ENCODE results near the gene INTS4. TPM values are rescaled to one million over a fixed set of nuclear protein-coding genes. Genes with fewer than 3 reads are reported as not detected.
A peak's percentile ranks its signal among the peaks of the same experiment; 100 is the strongest.
"Not testable (repeated sequence)": the region's sequence is repeated elsewhere in the genome, so short reads cannot be mapped to it uniquely, and the experiment has no call there.

The INTS4 gene
- total RNA-seq, 1 donor: 42.5 TPM

DNA sequence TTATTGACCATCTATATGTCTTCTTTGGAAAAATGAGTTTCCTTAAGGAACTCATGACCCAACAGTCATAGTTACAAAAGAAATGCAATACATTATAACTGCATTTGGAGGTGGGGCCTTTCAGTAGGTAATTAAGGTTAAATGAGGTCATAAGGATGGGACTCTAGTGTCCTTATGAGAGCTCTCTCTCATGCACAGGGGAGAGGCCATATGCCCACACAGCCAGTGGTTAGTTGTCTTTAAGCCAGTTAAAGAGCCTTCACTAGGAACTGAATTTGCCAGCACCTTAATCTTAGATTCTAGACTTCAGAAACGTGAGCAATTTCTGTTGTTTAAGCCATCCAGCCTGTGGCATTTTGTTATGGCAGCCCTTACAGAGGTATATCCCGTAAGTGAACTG lies 27.3 kb downstream of the INTS4 start:
- DNase-seq (ENCODE audit: low read depth in 2 of 3, low spot score in 2 of 3): no peak

GRCh38 chr11:77966338-77966737 lies 28.1 kb downstream of the INTS4 start:
- DNase-seq (ENCODE audit: low read depth in 2 of 3, low spot score in 2 of 3): no peak

- no peak for DNase-seq (ENCODE audit: low read depth in 2 of 3, low spot score in 2 of 3)
Observed at GRCh38 chr11:77959434-77959833, 35.0 kb downstream of the INTS4 start.

DNA sequence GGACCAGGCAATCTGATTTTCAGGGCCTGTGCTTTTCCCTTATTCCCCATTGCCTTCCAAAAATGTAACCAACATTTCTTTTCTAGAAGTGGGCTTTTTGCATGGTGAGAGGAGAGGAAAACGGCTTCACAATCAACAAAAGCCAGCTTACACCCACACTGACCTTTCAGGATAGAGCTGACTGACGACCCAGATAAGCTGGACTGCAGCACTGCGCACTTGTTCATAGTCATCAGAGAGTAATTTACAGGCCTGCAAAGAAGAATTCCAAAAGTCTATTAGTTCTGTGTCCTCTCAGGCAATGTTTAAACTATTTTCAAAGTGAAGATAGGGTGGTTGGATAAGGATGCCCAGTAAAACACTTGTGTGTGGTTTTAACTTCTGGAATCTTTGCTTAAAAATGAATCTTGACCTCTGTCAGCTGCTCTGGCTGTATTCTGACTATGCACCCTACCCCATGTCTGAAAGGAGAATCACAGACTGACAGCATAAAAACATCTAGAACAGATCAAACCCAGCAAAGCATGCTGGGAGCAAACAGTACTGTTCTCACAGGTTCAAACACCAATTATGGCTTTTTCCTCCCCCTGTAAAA lies 35.8 kb downstream of the INTS4 start:
- not testable (repeated sequence) for DNase-seq (ENCODE audit: low read depth in 2 of 3, low spot score in 2 of 3)

GRCh38 chr11:77943296-77943695 lies 51.2 kb downstream of the INTS4 start:
- DNase-seq (ENCODE audit: low read depth in 2 of 3, low spot score in 2 of 3): not testable (repeated sequence)

GRCh38 chr11:77942465-77942864 lies 52.0 kb downstream of the INTS4 start:
- DNase-seq (ENCODE audit: low read depth in 2 of 3, low spot score in 2 of 3): not testable (repeated sequence)

GRCh38 chr11:77933596-77933995 lies 60.9 kb downstream of the INTS4 start:
- not testable (repeated sequence) for DNase-seq (ENCODE audit: low read depth in 2 of 3, low spot score in 2 of 3)

- peak in 2 of 3 donors; percentile 12 to 22 for DNase-seq (ENCODE audit: low read depth in 2 of 3, low spot score in 2 of 3)
Observed at GRCh38 chr11:77930334-77931208, 63.9 kb downstream of the INTS4 start.

GRCh38 chr11:77917713-77918112 lies 76.8 kb downstream of the INTS4 start:
- not testable (repeated sequence) for DNase-seq (ENCODE audit: low read depth in 2 of 3, low spot score in 2 of 3)

- DNase-seq (ENCODE audit: low read depth in 2 of 3, low spot score in 2 of 3): not testable (repeated sequence)
Observed at GRCh38 chr11:77914307-77914791, 80.1 kb downstream of the INTS4 start.

- DNase-seq (ENCODE audit: low read depth in 2 of 3, low spot score in 2 of 3): not testable (repeated sequence)
Observed at GRCh38 chr11:77913608-77914306, 80.7 kb downstream of the INTS4 start.

DNA sequence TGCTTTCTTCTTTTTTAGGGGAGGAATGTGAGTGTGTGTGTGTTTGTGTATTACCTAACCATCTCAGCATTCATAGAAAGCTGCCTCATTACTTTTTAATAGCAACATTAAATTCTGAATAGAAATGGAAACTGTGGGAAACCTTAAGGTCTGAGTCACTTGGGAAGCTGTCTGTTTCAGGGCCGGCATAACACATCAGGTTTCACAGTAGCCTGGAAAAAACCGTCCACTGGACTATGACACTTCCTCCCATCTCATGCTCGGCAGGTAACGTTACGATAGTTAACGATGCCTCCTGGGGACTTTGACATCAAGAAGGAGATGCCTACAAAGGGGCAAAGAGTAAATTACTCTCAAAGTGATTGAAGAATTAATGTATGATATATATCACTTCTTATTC lies 83.6 kb downstream of the INTS4 start:
- not testable (repeated sequence) for DNase-seq (ENCODE audit: low read depth in 2 of 3, low spot score in 2 of 3)

DNA sequence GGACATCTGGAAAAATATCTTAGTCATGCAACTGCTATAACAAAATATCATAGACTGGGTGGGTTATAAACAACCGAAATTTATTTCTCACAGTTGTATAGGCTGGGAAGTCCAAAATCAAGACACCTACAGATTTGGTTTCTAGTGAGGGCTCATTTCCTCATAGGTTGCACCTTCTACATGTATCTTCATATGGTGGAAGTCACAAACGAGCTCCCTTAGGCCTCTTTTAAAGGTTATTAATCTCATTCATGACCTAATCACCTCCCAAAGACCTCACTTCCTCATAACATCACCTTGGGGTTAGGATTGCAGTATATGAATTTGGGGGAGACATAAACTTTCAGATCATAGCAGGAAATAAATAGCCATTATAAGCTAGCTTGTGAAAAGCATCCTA lies 85.2 kb downstream of the INTS4 start:
- DNase-seq (ENCODE audit: low read depth in 2 of 3, low spot score in 2 of 3): no peak

- no peak for DNase-seq (ENCODE audit: low read depth in 2 of 3, low spot score in 2 of 3)
Observed at GRCh38 chr11:77908835-77909234, 85.6 kb downstream of the INTS4 start.

GRCh38 chr11:77894949-77895348 lies 99.5 kb downstream of the INTS4 start:
- not testable (repeated sequence) for DNase-seq (ENCODE audit: low read depth in 2 of 3, low spot score in 2 of 3)

- DNase-seq (ENCODE audit: low read depth in 2 of 3, low spot score in 2 of 3): not testable (repeated sequence)
Observed at GRCh38 chr11:77891703-77892102, 102.8 kb downstream of the INTS4 start.

- DNase-seq (ENCODE audit: low read depth in 2 of 3, low spot score in 2 of 3): not testable (repeated sequence)
Observed at GRCh38 chr11:77891256-77891655, 103.2 kb downstream of the INTS4 start.

- not testable (repeated sequence) for DNase-seq (ENCODE audit: low read depth in 2 of 3, low spot score in 2 of 3)
Observed at GRCh38 chr11:77890619-77891056, 103.8 kb downstream of the INTS4 start.

DNA sequence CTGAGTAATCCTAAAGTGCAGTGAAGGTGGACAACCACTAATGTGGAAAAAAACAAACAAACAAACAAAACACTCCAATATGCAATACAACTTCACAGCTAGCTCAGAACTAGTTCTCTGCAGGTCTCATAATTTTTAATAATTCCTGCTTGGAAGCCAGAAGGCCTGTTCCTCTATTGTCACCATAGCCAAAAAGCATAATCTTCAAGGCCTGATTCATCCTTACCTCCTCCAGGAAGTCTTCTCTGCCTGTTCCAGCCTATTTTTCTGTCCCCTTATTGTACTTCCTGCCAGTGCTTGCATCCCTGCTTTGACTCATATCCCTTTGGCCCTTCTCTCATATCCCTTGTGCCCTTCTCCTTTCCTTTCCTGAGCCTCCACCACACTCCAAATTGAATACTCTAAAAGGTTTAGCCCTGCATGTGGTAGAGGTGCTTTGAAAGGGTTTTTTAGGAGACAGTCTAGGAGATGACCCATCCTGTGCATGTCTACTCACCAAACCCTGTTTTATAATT lies 104.3 kb downstream of the INTS4 start:
- not testable (repeated sequence) for DNase-seq (ENCODE audit: low read depth in 2 of 3, low spot score in 2 of 3)

- DNase-seq (ENCODE audit: low read depth in 2 of 3, low spot score in 2 of 3): not testable (repeated sequence)
Observed at GRCh38 chr11:77889045-77889444, 105.4 kb downstream of the INTS4 start.

DNA sequence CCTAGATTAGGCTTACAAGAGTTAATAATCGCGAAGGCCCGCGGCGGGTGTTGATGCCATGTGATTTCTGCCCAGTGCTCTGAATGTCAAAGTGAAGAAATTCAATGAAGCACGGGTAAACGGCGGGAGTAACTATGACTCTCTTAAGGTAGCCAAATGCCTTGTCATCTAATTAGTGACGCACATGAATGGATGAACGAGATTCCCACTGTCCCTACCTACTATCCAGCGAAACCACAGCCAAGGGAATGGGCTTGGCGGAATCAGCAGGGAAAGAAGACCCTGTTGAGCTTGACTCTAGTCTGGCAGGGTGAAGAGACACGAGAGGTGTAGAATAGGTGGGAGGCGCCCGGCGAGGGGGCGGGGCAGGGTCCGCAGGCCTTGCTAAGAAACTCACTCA lies 108.1 kb downstream of the INTS4 start:
- peak in 1 of 3 donors; percentile 4 for DNase-seq (ENCODE audit: low read depth in 2 of 3, low spot score in 2 of 3)

All from hematopoietic multipotent progenitor cell (in vitro differentiated cells).